GM12873 (cell line): ENCODE results near the gene VGF.

ENCODE experiments used
- TF ChIP-seq, protein P1 (sequence below): IDR thresholded peaks from 2 replicates; pipeline ENCODE4 v1.5.1; 2012; ENCODE audit warnings: low read depth, mild to moderate bottlenecking, moderate library complexity, low read length, control low read depth; ENCODE audit not compliant: insufficient read depth; ENCODE audit errors: missing control alignments

The VGF gene

DNA sequence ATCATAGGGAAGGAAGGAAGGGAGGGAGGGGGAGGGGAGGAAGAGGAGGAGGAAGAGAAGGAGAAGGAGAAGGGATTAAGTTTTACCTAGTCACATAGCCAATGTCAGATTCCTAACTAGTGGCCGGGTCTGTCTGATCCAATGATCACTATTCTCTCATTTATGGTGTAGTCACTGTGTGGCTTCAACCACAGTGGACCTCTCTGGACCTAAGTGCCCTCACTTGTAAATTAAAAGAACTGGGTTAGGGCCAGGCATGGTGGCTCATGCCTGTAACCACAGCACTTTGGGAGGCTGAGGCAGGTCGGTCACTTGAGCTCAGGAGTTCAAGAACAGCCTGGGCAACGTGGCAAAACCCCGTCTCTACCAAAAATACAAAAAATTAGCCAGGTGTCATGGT, 45.1 kb downstream of the VGF start:
- TF ChIP-seq, protein P1, sequence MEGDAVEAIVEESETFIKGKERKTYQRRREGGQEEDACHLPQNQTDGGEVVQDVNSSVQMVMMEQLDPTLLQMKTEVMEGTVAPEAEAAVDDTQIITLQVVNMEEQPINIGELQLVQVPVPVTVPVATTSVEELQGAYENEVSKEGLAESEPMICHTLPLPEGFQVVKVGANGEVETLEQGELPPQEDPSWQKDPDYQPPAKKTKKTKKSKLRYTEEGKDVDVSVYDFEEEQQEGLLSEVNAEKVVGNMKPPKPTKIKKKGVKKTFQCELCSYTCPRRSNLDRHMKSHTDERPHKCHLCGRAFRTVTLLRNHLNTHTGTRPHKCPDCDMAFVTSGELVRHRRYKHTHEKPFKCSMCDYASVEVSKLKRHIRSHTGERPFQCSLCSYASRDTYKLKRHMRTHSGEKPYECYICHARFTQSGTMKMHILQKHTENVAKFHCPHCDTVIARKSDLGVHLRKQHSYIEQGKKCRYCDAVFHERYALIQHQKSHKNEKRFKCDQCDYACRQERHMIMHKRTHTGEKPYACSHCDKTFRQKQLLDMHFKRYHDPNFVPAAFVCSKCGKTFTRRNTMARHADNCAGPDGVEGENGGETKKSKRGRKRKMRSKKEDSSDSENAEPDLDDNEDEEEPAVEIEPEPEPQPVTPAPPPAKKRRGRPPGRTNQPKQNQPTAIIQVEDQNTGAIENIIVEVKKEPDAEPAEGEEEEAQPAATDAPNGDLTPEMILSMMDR: no peak

DNA sequence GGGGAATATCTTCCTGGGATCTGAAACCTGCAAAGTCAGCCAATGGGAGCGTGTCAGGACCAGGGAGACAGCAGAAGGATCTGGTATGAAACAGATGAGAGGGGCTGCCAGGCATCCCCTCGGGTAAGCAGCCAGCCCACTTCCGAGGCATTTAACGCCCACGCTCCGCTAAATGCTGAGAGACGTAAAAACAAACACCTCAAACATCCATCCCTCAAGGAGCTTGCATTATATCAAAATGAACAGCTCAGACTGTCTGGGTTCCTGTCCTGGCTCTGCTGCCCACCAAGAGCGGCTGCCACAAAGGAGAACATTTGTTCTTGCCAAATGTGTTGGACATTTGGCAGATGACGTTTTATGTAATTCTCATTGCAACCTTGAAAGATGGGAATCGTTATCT, 45.5 kb downstream of the VGF start:
- TF ChIP-seq, protein P1: no peak

DNA sequence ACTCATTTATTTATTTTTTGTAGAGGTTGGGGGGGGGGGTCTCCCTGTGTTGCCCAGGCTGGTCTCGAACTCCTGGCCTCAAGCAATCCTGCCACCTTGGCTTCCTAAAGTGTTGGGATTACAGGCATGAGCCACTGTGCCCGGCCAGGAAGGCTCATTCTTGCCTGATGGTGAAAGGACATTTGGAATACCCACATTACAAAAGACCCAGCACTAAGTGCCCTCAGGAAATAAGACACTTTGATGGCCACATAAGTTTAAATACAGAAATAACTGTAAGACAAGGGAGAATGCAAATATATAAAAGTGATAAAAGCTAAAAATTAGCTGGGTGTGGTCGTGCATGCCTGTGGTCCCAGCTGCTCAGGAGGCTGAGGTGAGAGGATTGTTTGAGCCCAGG, 46.5 kb downstream of the VGF start:
- TF ChIP-seq, protein P1: no peak

DNA sequence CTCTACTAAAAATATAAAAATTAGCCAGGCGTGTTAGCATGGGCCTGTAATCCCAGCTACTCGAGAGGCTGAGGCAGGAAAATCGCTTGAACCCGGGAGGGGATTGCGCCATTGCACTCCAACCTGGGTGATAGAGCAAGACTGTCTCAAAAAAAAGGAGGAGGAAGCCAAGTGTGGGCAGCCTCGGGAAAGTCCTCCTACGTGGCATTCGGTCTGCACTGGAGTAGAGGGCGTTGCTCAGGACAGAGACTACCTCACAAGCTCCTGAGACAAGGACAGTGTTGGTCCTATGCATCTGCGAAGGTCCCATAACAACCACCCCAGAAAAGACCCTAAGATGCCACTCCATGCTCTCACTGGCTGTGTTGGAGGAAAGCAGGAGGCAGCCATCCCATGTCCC, 48.5 kb downstream of the VGF start:
- TF ChIP-seq, protein P1: no peak

DNA sequence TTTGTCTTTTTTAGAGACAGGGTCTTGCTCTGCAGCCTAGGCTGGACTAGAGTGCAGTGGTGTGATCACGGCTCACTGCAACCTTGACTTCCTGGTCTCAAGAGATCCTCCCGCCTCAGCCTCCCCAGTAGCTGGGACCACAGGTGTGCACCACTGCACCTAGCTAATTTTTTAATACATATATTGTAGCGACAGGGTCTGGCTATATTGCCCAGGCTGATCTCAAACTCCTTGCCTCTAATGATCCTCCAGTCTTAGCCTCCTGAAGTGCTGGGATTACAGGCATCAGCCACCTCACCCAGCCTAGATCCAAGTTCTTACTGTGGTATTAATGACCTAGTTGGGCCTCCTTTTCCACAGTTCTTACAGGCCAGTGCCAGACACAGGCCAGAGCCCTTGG, 50.2 kb downstream of the VGF start:
- TF ChIP-seq, protein P1: no peak

DNA sequence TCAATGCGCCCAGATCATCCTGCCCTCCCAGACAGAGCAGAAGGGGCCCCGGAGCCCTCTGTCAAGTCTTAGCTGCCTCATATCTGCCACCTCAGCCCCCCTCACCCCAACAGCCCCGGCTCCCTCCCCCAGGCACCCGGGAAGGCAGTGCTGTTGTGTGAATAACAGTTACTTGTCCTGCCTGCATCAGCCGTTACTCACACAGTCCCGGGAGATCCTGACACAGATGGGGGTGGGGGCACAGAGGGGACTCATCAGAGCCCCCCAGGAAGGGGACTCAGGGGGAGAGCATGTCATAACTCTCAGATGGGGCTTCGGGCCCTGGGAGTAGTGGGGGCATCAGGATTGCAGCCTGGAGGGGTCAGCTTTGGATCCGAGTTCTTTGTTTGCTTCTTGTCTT, 50.9 kb downstream of the VGF start:
- TF ChIP-seq, protein P1: no peak

DNA sequence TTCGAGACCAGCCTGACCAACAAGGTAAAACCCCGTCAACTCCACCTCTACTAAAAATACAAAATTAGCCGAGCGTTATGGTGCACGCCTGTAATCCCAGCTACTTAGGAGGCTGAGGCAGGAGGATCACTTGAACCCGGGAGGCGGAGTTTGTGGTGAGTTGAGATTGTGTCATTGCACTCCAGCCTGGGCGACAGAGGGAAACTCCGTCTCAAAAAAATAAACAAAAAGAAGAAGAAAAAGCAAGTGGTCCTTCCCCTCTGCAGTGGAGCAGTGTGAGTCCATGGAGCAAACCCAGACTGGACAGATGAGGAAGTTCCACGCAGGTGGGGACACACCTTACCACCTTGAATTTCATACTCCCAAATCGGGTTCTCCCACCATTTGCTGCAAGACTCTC, 51.5 kb downstream of the VGF start:
- TF ChIP-seq, protein P1: no peak
